Measurements from ENCODE around the gene MYBPC2. TPM values are rescaled to one million over a fixed set of nuclear protein-coding genes. Genes with fewer than 3 reads are reported as not detected.

The MYBPC2 gene
- total and polyA plus RNA-seq, 12 donors = 0.01 to 0.35 (median 0.13) TPM; not detected in 9

Other genes starting within 250 kb of the MYBPC2 start
- 100 to 1,000 TPM in 5 of 10 donors, 10 to 100 TPM in 5; 82.2 to 124 (median 102) TPM for gene MYH14, start 229.3 kb upstream of the MYBPC2 start, total RNA-seq
- gene MYH14, start 229.3 kb upstream of the MYBPC2 start, polyA plus RNA-seq = 100 to 1,000 TPM in 1 of 2 donors, 10 to 100 TPM in 1; 29.3 to 149 TPM
- gene KCNC3, start 103.5 kb upstream of the MYBPC2 start, total RNA-seq = 1 to 10 TPM; 1.4 to 4.0 (median 2.4) TPM
- gene KCNC3, start 103.5 kb upstream of the MYBPC2 start, polyA plus RNA-seq = 1 to 10 TPM in 1 of 2 donors, under 1 TPM in 1; 0.88 to 1.1 TPM
- under 1 TPM in 2 of 10 donors, not detected in 8; 0.22 to 0.56 TPM for gene NAPSA, start 67.3 kb upstream of the MYBPC2 start, total RNA-seq
- 1 to 10 TPM in 1 of 2 donors, under 1 TPM in 1; 0.25 to 1.1 TPM for gene NAPSA, start 67.3 kb upstream of the MYBPC2 start, polyA plus RNA-seq
- gene NR1H2, start 56.4 kb upstream of the MYBPC2 start, total RNA-seq = 10 to 100 TPM; 64.0 to 96.7 (median 69.8) TPM
- gene NR1H2, start 56.4 kb upstream of the MYBPC2 start, polyA plus RNA-seq = 100 to 1,000 TPM in 1 of 2 donors, 10 to 100 TPM in 1; 90.7 to 125 TPM
- gene POLD1, start 48.5 kb upstream of the MYBPC2 start, total RNA-seq = 10 to 100 TPM in 6 of 10 donors, 1 to 10 TPM in 4; 4.2 to 15.0 (median 10.7) TPM
- gene POLD1, start 48.5 kb upstream of the MYBPC2 start, polyA plus RNA-seq = 10 to 100 TPM; 14.2 to 28.3 TPM
- gene SPIB, start 14.0 kb upstream of the MYBPC2 start, total RNA-seq = under 1 TPM in 2 of 10 donors, not detected in 8; 0.20 to 0.42 TPM
- under 1 TPM in 1 of 2 donors, not detected in 1; 0.10 TPM for gene SPIB, start 14.0 kb upstream of the MYBPC2 start, polyA plus RNA-seq
- 100 to 1,000 TPM in 3 of 10 donors, 10 to 100 TPM in 7; 73.6 to 152 (median 88.9) TPM for gene EMC10, start 43.6 kb downstream of the MYBPC2 start, total RNA-seq
- 100 to 1,000 TPM in 1 of 2 donors, 10 to 100 TPM in 1; 84.3 to 113 TPM for gene EMC10, start 43.6 kb downstream of the MYBPC2 start, polyA plus RNA-seq
- gene GARIN5A, start 44.0 kb downstream of the MYBPC2 start, total RNA-seq = 1 to 10 TPM; 1.2 to 4.3 (median 2.0) TPM
- 1 to 10 TPM; 1.5 to 1.8 TPM for gene GARIN5A, start 44.0 kb downstream of the MYBPC2 start, polyA plus RNA-seq
- gene JOSD2, start 78.3 kb downstream of the MYBPC2 start, total RNA-seq = 10 to 100 TPM; 13.3 to 42.3 (median 25.2) TPM
- 10 to 100 TPM; 64.0 to 69.6 TPM for gene JOSD2, start 78.3 kb downstream of the MYBPC2 start, polyA plus RNA-seq
- not detected for gene ASPDH, start 81.0 kb downstream of the MYBPC2 start, total RNA-seq
- gene ASPDH, start 81.0 kb downstream of the MYBPC2 start, polyA plus RNA-seq = not detected
- 1 to 10 TPM in 2 of 10 donors, under 1 TPM in 8; 0.42 to 1.8 (median 0.68) TPM for gene LRRC4B, start 135.5 kb downstream of the MYBPC2 start, total RNA-seq
- gene LRRC4B, start 135.5 kb downstream of the MYBPC2 start, polyA plus RNA-seq = 1 to 10 TPM; 1.9 to 3.0 TPM
- under 1 TPM in 3 of 10 donors, not detected in 7; 0.25 to 0.49 (median 0.26) TPM for gene SYT3, start 207.0 kb downstream of the MYBPC2 start, total RNA-seq
- gene SYT3, start 207.0 kb downstream of the MYBPC2 start, polyA plus RNA-seq = under 1 TPM in 1 of 2 donors, not detected in 1; 0.04 TPM
- 1 to 10 TPM in 7 of 10 donors, under 1 TPM in 1, not detected in 2; 0.96 to 7.2 (median 4.0) TPM for gene C19orf81, start 216.6 kb downstream of the MYBPC2 start, total RNA-seq
- gene C19orf81, start 216.6 kb downstream of the MYBPC2 start, polyA plus RNA-seq = 1 to 10 TPM in 1 of 2 donors, under 1 TPM in 1; 0.61 to 1.8 TPM